Keratinocyte (primary cell): Measurements from ENCODE around the gene EGLN1. TPM values are rescaled to one million over a fixed set of nuclear protein-coding genes. Genes with fewer than 3 reads are reported as not detected.

Experiments
- DNase-seq: peaks from one replicate; pipeline ENCODE4 v3.0.0-alpha.2; 2011; ENCODE audit warnings: low read depth, missing footprints, low spot score
- FAIRE-seq: peaks from 2 replicates; lab custom pipeline; 2011; peaks lifted over from hg19 to GRCh38; lab: Jason Lieb, UNC
- H2AFZ ChIP-seq: 2 replicates; pipeline ENCODE4 v1.6.0; 2012; ENCODE audit warnings: low read length, control low read depth, inconsistent platforms; ENCODE audit not compliant: control insufficient read depth
- H3K27ac ChIP-seq: 2 replicates; pipeline ENCODE4 v1.5.1; 2011; ENCODE audit warnings: low read length; ENCODE audit not compliant: control insufficient read depth, insufficient read depth
- H3K27me3 ChIP-seq: 3 replicates; pipeline ENCODE4 v1.6.0; 2011; ENCODE audit warnings: low read length; ENCODE audit not compliant: control insufficient read depth, insufficient read depth; ENCODE audit errors: extremely low read depth
- H3K36me3 ChIP-seq, 2 experiments: 2 replicates in 1 of 2; 3 replicates in 1 of 2; pipeline ENCODE4 v1.5.1; 2011; ENCODE audit warnings: low read length in 2 of 2, mild to moderate bottlenecking in 1 of 2; ENCODE audit not compliant: control insufficient read depth in 2 of 2, insufficient read depth in 2 of 2; ENCODE audit errors: extremely low read depth in 1 of 2
- H3K4me1 ChIP-seq: 3 replicates; pipeline ENCODE4 v1.5.1; 2011; ENCODE audit warnings: low read length; ENCODE audit not compliant: control insufficient read depth, insufficient read depth; ENCODE audit errors: extremely low read depth
- H3K4me2 ChIP-seq: 3 replicates; pipeline ENCODE4 v1.6.0; 2011; ENCODE audit warnings: low read depth, low read length; ENCODE audit not compliant: control insufficient read depth, insufficient read depth; ENCODE audit errors: extremely low read depth
- H3K4me3 ChIP-seq, 3 experiments: fragments of 200-600 bp in 1 of 3; sonication (generic) in 1 of 3; 2 replicates in 2 of 3; 3 replicates in 1 of 3; pipeline ENCODE4 v1.5.1; 2011 to 2016; ENCODE audit warnings: low read length in 3 of 3, mild to moderate bottlenecking in 3 of 3, control low read depth in 2 of 3, inconsistent platforms in 1 of 3, low read depth in 1 of 3, mixed read lengths in 1 of 3, mixed run types in 1 of 3, moderate library complexity in 1 of 3; ENCODE audit not compliant: control insufficient read depth in 2 of 3, insufficient read depth in 2 of 3; ENCODE audit errors: extremely low read depth in 1 of 3
- H3K79me2 ChIP-seq: 2 replicates; pipeline ENCODE4 v1.6.0; 2012; ENCODE audit warnings: low read length; ENCODE audit not compliant: control insufficient read depth, insufficient read depth
- H3K9ac ChIP-seq: 3 replicates; pipeline ENCODE4 v1.6.0; 2011; ENCODE audit warnings: low read length; ENCODE audit not compliant: control insufficient read depth, insufficient read depth; ENCODE audit errors: extremely low read depth
- H3K9me1 ChIP-seq: 3 replicates; pipeline ENCODE4 v1.6.0; 2011; ENCODE audit warnings: low read length; ENCODE audit not compliant: control insufficient read depth, insufficient read depth; ENCODE audit errors: extremely low read depth
- H3K9me3 ChIP-seq: 2 replicates; pipeline ENCODE4 v1.5.1; 2012; ENCODE audit warnings: low read depth, low read length; ENCODE audit not compliant: control insufficient read depth
- H4K20me1 ChIP-seq: 3 replicates; pipeline ENCODE4 v1.6.0; 2011; ENCODE audit warnings: low read length; ENCODE audit not compliant: control insufficient read depth, insufficient read depth; ENCODE audit errors: extremely low read depth
- EZH2 ChIP-seq: IDR thresholded peaks from one replicate; pipeline ENCODE4 v1.6.1; 2012; ENCODE audit warnings: inconsistent platforms, mild to moderate bottlenecking, low read length, moderate library complexity
- dilution Hi-C: fragments of 300-500 bp; cut with MboI; formaldehyde crosslinking; loops from one replicate; pipeline ENCODE4 v1.7.0; 2020; ENCODE audit warnings: low sequenced_read_pairs; ENCODE audit not compliant: extremely low pct_ligation_motif_present
- polyA plus RNA-seq, 5 experiments: library from polyadenylated mRNA; depleted of rRNA in 3 of 5; stranded (reverse) in 3 of 5; stranded (forward) in 1 of 5; unstranded in 1 of 5; fragments of >200 nt; gene quantifications; 1 replicate in 1 of 5; 2 replicates in 3 of 5; 3 replicates in 1 of 5; pipeline versions ENCODE4 v1.2.1 to v1.2.3, GENCODE V29; 2011 to 2012; ENCODE audit warnings: missing spikeins in 2 of 5, low read depth in 1 of 5, low replicate concordance in 1 of 5
- TF ChIP-seq, protein P1 (sequence below), 3 experiments: IDR thresholded peaks in 1 of 3; conservative IDR thresholded peaks in 1 of 3; optimal IDR thresholded peaks in 1 of 3; 2 replicates in 2 of 3; 3 replicates in 1 of 3; pipeline versions ENCODE3 to v1.5.1; 2011; ENCODE audit warnings: low read length in 3 of 3, mild to moderate bottlenecking in 3 of 3, moderate library complexity in 2 of 3, control low read depth in 1 of 3, inconsistent platforms in 1 of 3; ENCODE audit not compliant: insufficient read depth in 2 of 3; ENCODE audit errors: extremely low read depth in 1 of 3

Gene EGLN1
- polyA plus RNA-seq, 1 donor (not counting 4 experiments of a cell fraction or from before 2014, with no cell fraction given), result 34.1 TPM

DNA sequence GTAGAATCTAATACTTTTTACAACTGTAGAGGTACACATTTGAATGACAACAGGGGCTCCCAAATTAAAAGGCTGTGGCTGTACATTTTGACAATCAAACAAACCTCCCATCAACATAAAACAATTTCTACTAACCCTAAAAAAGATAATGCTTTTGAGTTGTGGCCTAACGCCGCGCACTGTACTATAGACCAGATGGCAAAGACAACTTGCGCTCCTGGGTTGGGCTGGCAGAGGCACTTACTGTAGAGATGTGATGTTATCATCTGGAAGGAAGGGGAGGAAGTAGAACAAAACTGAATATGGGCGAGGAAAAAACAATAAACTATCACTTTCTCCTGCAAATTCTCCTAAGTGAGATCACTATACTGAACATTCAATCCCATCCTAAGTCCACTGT is 57.9 kb downstream of the EGLN1 start:
- no peak for DNase-seq
- Histone ChIP-seq H4K20me1 (no peaks in the 10 kb centered on the region), H3K27ac (no peak overlapping the region), H3K4me3 (no peak overlapping the region), H3K4me1 (no peaks in the 10 kb centered on the region), H3K4me2 (no peak overlapping the region), H3K9me3 (no peaks in the 10 kb centered on the region), H3K9me1 (no peaks in the 10 kb centered on the region), H3K79me2 (no peaks in the 10 kb centered on the region), H3K27me3 (no peaks in the 10 kb centered on the region), H3K36me3 (peaks cover 3 to 12% of the 10 kb centered on the region in 2 experiments), H3K9ac (no peak overlapping the region), H2AFZ (no peak overlapping the region)
- TF ChIP-seq, protein P1, sequence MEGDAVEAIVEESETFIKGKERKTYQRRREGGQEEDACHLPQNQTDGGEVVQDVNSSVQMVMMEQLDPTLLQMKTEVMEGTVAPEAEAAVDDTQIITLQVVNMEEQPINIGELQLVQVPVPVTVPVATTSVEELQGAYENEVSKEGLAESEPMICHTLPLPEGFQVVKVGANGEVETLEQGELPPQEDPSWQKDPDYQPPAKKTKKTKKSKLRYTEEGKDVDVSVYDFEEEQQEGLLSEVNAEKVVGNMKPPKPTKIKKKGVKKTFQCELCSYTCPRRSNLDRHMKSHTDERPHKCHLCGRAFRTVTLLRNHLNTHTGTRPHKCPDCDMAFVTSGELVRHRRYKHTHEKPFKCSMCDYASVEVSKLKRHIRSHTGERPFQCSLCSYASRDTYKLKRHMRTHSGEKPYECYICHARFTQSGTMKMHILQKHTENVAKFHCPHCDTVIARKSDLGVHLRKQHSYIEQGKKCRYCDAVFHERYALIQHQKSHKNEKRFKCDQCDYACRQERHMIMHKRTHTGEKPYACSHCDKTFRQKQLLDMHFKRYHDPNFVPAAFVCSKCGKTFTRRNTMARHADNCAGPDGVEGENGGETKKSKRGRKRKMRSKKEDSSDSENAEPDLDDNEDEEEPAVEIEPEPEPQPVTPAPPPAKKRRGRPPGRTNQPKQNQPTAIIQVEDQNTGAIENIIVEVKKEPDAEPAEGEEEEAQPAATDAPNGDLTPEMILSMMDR (optimal IDR thresholded peaks at IDR 0.05 in 1 of 3, IDR thresholded peaks at IDR 0.05 in 1 of 3, conservative IDR thresholded peaks at IDR 0.05 in 1 of 3; ENCODE audit: extremely low read depth in 1 of 3, insufficient read depth in 2 of 3, low read length in 3 of 3), result no peak
- no peak for TF ChIP-seq EZH2
- no peak for FAIRE-seq
- dilution Hi-C loops, result no loop called here

DNA sequence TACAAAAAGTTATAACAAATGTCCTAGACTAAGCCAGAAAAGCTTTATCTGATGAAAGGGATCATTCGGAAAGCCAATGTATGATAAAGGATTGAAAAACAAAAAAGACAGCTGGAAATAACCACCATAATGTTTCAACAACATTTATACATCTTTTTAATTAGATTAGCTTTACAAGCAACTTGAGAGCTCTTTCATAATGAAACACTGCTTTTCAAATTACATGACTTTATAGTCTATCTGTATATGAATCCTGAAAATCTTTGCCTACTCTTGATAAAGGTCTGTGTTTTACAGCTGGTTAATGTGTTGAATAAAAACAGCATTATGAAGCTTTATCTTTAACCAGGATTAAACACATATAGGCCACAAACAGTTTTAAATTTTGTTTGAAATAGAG is 58.5 kb downstream of the EGLN1 start:
- no peak overlapping the region for H2AFZ ChIP-seq
- H3K4me3 ChIP-seq, result no peak overlapping the region
- no peak overlapping the region for H3K27ac ChIP-seq
- H3K9me1 ChIP-seq, result no peaks in the 10 kb centered on the region
- H3K9ac ChIP-seq, result no peak overlapping the region
- no peaks in the 10 kb centered on the region for H3K79me2 ChIP-seq
- DNase-seq (no peak), FAIRE-seq (no peak)
- no peak for TF ChIP-seq EZH2
- TF ChIP-seq, protein P1 (optimal IDR thresholded peaks at IDR 0.05 in 1 of 3, IDR thresholded peaks at IDR 0.05 in 1 of 3, conservative IDR thresholded peaks at IDR 0.05 in 1 of 3; ENCODE audit: extremely low read depth in 1 of 3, insufficient read depth in 2 of 3, low read length in 3 of 3), result no peak
- H3K4me1 ChIP-seq, result no peaks in the 10 kb centered on the region
- H3K9me3 ChIP-seq, result no peaks in the 10 kb centered on the region
- H3K27me3 ChIP-seq, result no peaks in the 10 kb centered on the region
- H3K36me3 ChIP-seq, result peaks cover 3 to 12% of the 10 kb centered on the region in 2 experiments
- no peaks in the 10 kb centered on the region for H4K20me1 ChIP-seq
- dilution Hi-C loops, result no loop called here
- H3K4me2 ChIP-seq, result no peak overlapping the region
